ENCODE data around the gene ERF. TPM values are rescaled to one million over a fixed set of nuclear protein-coding genes. Genes with fewer than 3 reads are reported as not detected.

Gene ERF
- total RNA-seq, 1 donor from 2014 or later = 35.8 TPM

DNA sequence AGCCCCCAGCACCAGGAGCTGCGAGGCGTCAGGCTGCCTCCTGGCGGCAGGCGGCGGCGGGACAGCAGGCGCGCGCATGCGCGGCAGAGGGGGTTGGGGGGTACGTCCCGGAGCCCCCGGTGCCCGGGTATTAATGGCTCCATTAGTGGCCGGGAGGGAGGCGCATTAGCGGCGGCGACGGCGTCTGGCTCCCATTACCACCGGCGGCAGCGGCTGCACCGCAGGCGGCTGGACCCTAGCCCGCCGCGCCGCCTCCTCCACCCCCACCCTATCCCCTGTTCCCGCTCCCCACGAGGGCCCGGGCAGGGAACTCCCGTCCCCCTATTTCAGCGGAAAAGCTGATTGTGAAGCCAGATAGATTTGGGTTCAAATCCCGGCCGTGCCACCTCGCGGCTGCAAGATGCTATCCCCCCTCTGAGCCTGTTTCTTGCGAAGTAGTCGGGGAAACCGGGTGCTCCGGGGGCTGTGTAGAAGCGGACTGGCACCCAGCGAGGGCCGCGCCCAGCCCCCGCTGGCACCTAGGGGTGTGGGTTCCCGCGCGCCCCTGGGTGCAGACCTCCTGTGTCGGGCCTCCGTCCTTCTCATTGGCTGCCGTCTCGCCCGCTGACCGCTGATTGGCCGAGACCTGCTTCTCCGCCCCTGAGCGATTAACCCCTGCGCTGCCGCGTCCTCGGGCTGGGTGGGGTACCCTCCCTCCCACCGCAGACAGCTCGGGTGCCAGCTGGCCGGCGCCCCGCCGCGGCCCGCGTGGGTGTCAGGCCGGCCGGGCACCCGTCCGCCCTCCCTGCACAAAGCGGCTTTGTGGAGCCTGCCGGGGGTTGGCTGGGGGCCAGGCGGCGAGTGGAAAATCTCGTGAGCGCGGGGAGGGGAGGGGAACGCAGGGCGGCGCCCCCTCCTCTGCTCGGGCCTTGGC, 25.2 kb upstream of the ERF start:
- intact Hi-C loops (cut with DNase I) = no loop called here
- DNase-seq (peak; percentile 89), ATAC-seq (peak; percentile 66 to 75)
- H3K4me3 ChIP-seq = peak overlapping the region; percentile 71
- no peaks in the 10 kb centered on the region for H3K9me3 ChIP-seq
- peaks cover 76% of the 10 kb centered on the region for H3K4me1 ChIP-seq
- peak overlapping the region; percentile 85 for H3K27ac ChIP-seq
- TF ChIP-seq, protein P1, sequence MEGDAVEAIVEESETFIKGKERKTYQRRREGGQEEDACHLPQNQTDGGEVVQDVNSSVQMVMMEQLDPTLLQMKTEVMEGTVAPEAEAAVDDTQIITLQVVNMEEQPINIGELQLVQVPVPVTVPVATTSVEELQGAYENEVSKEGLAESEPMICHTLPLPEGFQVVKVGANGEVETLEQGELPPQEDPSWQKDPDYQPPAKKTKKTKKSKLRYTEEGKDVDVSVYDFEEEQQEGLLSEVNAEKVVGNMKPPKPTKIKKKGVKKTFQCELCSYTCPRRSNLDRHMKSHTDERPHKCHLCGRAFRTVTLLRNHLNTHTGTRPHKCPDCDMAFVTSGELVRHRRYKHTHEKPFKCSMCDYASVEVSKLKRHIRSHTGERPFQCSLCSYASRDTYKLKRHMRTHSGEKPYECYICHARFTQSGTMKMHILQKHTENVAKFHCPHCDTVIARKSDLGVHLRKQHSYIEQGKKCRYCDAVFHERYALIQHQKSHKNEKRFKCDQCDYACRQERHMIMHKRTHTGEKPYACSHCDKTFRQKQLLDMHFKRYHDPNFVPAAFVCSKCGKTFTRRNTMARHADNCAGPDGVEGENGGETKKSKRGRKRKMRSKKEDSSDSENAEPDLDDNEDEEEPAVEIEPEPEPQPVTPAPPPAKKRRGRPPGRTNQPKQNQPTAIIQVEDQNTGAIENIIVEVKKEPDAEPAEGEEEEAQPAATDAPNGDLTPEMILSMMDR (IDR thresholded peaks at IDR 0.05) = peak; percentile 94
- no peaks in the 10 kb centered on the region for H3K27me3 ChIP-seq (ENCODE audit: low read depth)
- peaks cover 2% of the 10 kb centered on the region for H3K36me3 ChIP-seq

DNA sequence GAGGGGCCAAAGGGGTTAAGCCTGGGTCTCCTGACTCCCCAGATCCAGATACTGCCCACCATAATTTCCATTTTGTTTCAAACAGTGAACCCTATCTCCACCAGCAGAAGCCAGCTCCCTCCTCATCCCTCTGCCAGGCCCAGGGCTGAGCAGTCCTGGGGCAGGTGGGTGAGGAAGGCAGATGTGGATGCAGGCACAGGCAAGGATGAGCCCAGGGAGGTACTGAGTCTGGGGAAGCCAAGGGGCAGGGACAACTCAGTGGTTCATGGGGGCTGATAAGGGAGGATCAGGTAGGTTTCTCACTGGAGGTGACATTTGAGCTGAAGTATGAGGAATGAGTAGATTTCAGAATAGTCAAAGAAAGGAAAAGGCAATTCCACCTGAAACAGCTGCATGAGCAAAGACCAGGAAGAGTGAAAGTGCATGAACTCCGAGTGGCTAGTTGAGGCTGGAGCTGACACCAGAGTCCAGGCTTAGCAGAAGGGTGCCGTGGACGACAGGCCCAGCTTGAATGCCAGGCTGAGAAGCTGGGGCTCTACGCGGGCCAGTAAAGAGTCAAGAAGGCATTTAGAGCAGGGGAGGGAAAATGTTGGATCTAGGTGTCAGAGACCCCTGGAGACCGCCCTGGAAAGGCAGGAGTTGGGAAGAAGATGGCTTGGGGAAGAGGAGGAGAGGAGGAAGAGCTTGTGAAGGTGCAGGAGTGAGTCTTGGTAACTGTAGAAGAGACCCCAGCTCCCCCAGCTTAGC, 24.4 kb upstream of the ERF start:
- Histone ChIP-seq H3K27ac (peak overlapping the region; percentile 85), H3K27me3 (ENCODE audit: low read depth) (no peaks in the 10 kb centered on the region), H3K36me3 (peaks cover 10% of the 10 kb centered on the region), H3K9me3 (no peaks in the 10 kb centered on the region), H3K4me1 (peaks cover 77% of the 10 kb centered on the region), H3K4me3 (peak overlapping the region; percentile 71)
- ATAC-seq (no peak), DNase-seq (no peak)
- intact Hi-C loops (cut with DNase I) = no loop called here
- TF ChIP-seq, protein P1 (IDR thresholded peaks at IDR 0.05) = no peak

DNA sequence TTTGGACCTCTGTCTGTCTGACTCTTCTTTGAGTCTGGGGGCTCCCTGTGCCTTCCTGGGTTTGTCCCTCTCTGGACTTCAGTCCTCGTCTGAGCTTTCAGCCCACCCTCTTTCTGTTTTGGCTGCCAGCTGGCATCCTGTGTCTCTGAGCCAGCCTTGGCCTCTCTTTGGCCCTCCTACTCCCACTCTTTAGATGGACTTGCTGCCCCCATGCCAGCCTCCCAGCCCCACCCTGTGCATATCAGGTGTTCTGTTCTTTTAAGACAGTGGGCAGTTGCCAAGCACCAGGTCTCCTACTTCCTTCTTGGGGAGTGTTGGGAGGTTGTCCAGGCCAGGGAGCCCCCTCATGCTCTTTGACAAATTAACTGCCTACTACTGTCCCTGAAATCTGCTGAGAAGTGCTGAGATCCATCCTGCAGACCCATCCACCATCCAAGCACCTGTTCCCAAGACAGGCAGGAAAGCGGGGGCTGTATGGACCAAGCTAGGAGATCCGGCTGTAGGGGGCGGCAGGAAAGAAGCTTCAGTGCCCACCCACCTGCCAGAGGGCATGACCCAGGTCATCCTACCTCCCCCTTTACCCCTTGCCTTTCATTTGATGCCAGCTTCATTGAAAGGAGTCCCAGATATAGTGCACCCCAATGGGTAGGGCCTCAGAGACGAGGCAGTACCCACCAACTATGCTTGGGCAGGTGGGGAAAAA, 23.7 kb upstream of the ERF start:
- H3K9me3 ChIP-seq = no peaks in the 10 kb centered on the region
- H3K36me3 ChIP-seq = peaks cover 18% of the 10 kb centered on the region
- H3K4me1 ChIP-seq = peaks cover 77% of the 10 kb centered on the region
- H3K27me3 ChIP-seq (ENCODE audit: low read depth) = no peaks in the 10 kb centered on the region
- DNase-seq = no peak
- H3K27ac ChIP-seq = peak overlapping the region; percentile 85
- intact Hi-C loops (cut with DNase I) = no loop called here
- no peak overlapping the region for H3K4me3 ChIP-seq
- no peak for ATAC-seq
- TF ChIP-seq, protein P1 (IDR thresholded peaks at IDR 0.05) = no peak

DNA sequence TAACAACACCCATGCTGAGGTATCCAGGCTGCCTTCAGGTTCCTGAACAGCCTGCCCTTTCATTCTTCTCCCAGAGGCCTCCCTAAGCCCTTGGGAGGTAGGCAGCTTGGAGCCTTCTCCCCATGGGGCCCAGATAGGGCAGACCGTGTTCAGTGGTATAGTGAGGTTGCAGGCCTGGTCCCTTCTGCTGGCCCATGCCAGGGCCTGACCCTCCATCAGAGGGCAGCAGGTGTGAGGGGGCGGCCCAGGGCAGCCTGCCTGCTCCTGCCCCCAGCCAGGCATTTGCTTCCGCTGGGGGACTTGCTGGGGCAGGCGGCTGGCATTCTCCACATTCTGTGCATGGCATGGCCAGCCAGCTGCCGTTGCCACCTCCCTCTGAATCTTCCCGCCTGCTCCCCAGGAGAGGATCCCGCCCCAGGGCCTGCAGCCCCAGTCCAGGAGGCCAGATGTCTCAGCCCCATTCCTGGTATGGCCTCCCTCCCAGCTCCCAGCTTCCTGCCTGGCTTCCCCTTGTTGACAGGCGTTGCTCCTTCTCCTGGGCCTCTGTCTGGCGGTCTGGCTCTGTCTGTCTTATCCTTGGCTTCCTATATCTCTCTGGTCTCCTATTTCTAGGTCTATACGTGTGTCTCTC, 23.0 kb upstream of the ERF start:
- Histone ChIP-seq H3K27ac (peak overlapping the region; percentile 85), H3K4me3 (no peak overlapping the region), H3K4me1 (peaks cover 72% of the 10 kb centered on the region), H3K9me3 (no peaks in the 10 kb centered on the region), H3K27me3 (ENCODE audit: low read depth) (no peaks in the 10 kb centered on the region), H3K36me3 (peaks cover 24% of the 10 kb centered on the region)
- ATAC-seq (no peak), DNase-seq (no peak)
- TF ChIP-seq, protein P1 (IDR thresholded peaks at IDR 0.05) = no peak
- intact Hi-C loops (cut with DNase I) = no loop called here

DNA sequence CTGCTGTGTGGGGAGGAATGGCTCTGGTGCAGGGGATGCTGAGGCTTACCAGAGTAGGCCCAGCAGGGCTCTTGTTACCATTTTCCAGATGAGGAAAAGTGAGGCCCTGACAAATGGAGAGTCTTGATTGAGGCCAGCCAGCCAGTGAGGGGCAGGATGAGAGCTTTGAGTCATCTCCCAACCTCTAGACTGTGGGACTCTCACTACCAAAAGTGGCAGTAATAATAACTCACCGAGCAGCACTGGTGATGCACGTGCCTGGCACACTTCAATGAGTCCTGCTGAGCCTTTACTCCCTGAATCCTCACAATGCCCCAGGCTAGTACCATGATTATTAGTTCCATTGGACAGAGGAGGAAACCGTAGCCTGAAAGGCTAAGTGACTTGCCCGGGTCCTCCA, 21.9 kb upstream of the ERF start:
- peaks cover 61% of the 10 kb centered on the region for H3K4me1 ChIP-seq
- peak overlapping the region; percentile 85 for H3K27ac ChIP-seq
- H3K9me3 ChIP-seq = no peaks in the 10 kb centered on the region
- ATAC-seq (no peak), DNase-seq (no peak)
- TF ChIP-seq, protein P1 (IDR thresholded peaks at IDR 0.05) = no peak
- intact Hi-C loops (cut with DNase I) = no loop called here
- H3K4me3 ChIP-seq = no peak overlapping the region
- no peaks in the 10 kb centered on the region for H3K27me3 ChIP-seq (ENCODE audit: low read depth)
- H3K36me3 ChIP-seq = peaks cover 35% of the 10 kb centered on the region
